K562 (cell line): ENCODE results near the gene MRPL19. TPM values are rescaled to one million over a fixed set of nuclear protein-coding genes. Genes with fewer than 3 reads are reported as not detected.
A peak's percentile ranks its signal among the peaks of the same experiment; 100 is the strongest.

ENCODE experiments used
- ATAC-seq: fragments of 200-7000 bp; cut with Tn5 transposase; 3 replicates; pipeline ENCODE4 v1.9.1; 2020; ENCODE audit warnings: moderate library complexity
- BruUV-seq: library from RNA; stranded (reverse); fragments of 400-500 nt; replicated peaks from 2 replicates; lab custom pipeline; 2021; lab: Mats Ljungman, UMichigan
- CTCF ChIA-PET: fragments of 300-600 bp; formaldehyde crosslinking; extraction: SDS; loops from one replicate; lab custom pipeline; 2021; ENCODE audit warnings: low intra/inter-chr PET ratio; lab: Yijun Ruan, JAX
- POLR2A ChIA-PET: fragments of 300-600, 350-650 bp; sonication (Branson Sonifier 250); formaldehyde crosslinking; extraction: SDS; loops from one replicate; lab custom pipeline; 2021; ENCODE audit warnings: antibody characterized with exemption, inconsistent platforms; lab: Yijun Ruan, JAX
- DNase-seq, 4 experiments: peaks; one replicate each; pipeline versions ENCODE4 v3.0.0 to v3.0.0-alpha.2; 2011 to 2018; ENCODE audit warnings: low spot score in 3 of 4, mixed read lengths in 3 of 4; ENCODE audit errors: extremely low read depth in 1 of 4
- FAIRE-seq: peaks from 2 replicates; lab custom pipeline; 2011; peaks lifted over from hg19 to GRCh38; lab: Jason Lieb, UNC
- H2AFZ ChIP-seq: 2 replicates; pipeline ENCODE4 v1.6.0; 2011; ENCODE audit warnings: low read depth, low read length, control low read depth, inconsistent platforms
- H3K27ac ChIP-seq: fragments of 200-600 bp; 3 replicates; pipeline ENCODE4 v1.8.0; 2011; ENCODE audit warnings: low read depth, mild to moderate bottlenecking, control low read depth, inconsistent platforms, low read length, moderate library complexity, mixed read lengths; ENCODE audit errors: extremely low read depth
- H3K27me3 ChIP-seq, 2 experiments: fragments of 300-600 bp in 1 of 2; 2 replicates in 1 of 2; 3 replicates in 1 of 2; pipeline versions ENCODE4 v1.6.0 to v1.8.0; 2011; ENCODE audit warnings: inconsistent platforms in 2 of 2, low read length in 2 of 2, mild to moderate bottlenecking in 1 of 2, mixed read lengths in 1 of 2, moderate library complexity in 1 of 2; ENCODE audit not compliant: control insufficient read depth in 2 of 2, insufficient read depth in 2 of 2
- H3K36me3 ChIP-seq: fragments of 300-600 bp; 3 replicates; pipeline ENCODE4 v1.8.0; 2011; ENCODE audit warnings: mild to moderate bottlenecking, low read length, inconsistent platforms; ENCODE audit not compliant: control insufficient read depth, insufficient read depth
- H3K4me1 ChIP-seq, 2 experiments: fragments of 200-600 bp in 1 of 2; replicated peaks in 1 of 2; 2 replicates in 1 of 2; 3 replicates in 1 of 2; pipeline versions ENCODE4 v1.5.1 to v1.8.0; 2011; ENCODE audit warnings: inconsistent platforms in 2 of 2, low read length in 2 of 2, mild to moderate bottlenecking in 1 of 2, mixed read lengths in 1 of 2, moderate library complexity in 1 of 2; ENCODE audit not compliant: control insufficient read depth in 2 of 2, insufficient read depth in 2 of 2
- H3K4me2 ChIP-seq: 2 replicates; pipeline ENCODE4 v1.6.1; 2011; ENCODE audit warnings: low read length, control low read depth, inconsistent platforms, mixed read lengths; ENCODE audit not compliant: insufficient read depth
- H3K4me3 ChIP-seq: fragments of 200-600 bp; sonication (generic), shearing (Covaris generic); 2 replicates; pipeline ENCODE4 v1.5.1; 2016; ENCODE audit warnings: control low read depth, inconsistent platforms
- H3K79me2 ChIP-seq: fragments of 200-600 bp; 3 replicates; pipeline ENCODE4 v1.8.0; 2011; ENCODE audit warnings: low read length, inconsistent platforms; ENCODE audit not compliant: control insufficient read depth, insufficient read depth
- H3K9ac ChIP-seq, 2 experiments: 2 replicates each; pipeline versions ENCODE4 v1.6.0 to v1.6.1; 2011; ENCODE audit warnings: low read depth in 2 of 2, low read length in 2 of 2, control low read depth in 1 of 2, inconsistent platforms in 1 of 2, mild to moderate bottlenecking in 1 of 2, mixed read lengths in 1 of 2; ENCODE audit not compliant: insufficient read depth in 1 of 2
- H3K9me1 ChIP-seq: one replicate; pipeline ENCODE4 v1.6.0; 2011; ENCODE audit warnings: inconsistent platforms, mild to moderate bottlenecking, low read length, moderate library complexity; ENCODE audit not compliant: control insufficient read depth, insufficient read depth
- H3K9me3 ChIP-seq: replicated peaks from 2 replicates; pipeline ENCODE4 v1.5.1; 2011; ENCODE audit warnings: low read depth, low read length, inconsistent platforms; ENCODE audit not compliant: control insufficient read depth, insufficient read depth
- H4K20me1 ChIP-seq: replicated peaks from 2 replicates; pipeline ENCODE4 v1.6.1; 2011; ENCODE audit warnings: low read length, inconsistent platforms, mixed read lengths; ENCODE audit not compliant: control insufficient read depth, insufficient read depth
- HLTF ChIP-seq: fragments of 450-650 bp; IDR thresholded peaks from 2 replicates; pipeline ENCODE4 v1.6.1; 2016
- HMG20B ChIP-seq: fragments of 250-450 bp; sonication (Bioruptor Pico); IDR thresholded peaks from 2 replicates; pipeline ENCODE4 v1.5.0; 2021; ENCODE audit warnings: mild to moderate bottlenecking
- MAFG ChIP-seq: fragments of 450-650 bp; conservative IDR thresholded peaks from 2 replicates; pipeline ENCODE4 v1.6.1; 2016; ENCODE audit warnings: missing genetic modification characterization, missing compliant biosample characterization
- SMARCE1 ChIP-seq: fragments of 450-650 bp; IDR thresholded peaks from 2 replicates; pipeline ENCODE4 v1.7.1; 2016; ENCODE audit warnings: mild to moderate bottlenecking
- ZNF445 ChIP-seq: fragments of 250-450 bp; sonication (Bioruptor Pico); IDR thresholded peaks from 2 replicates; pipeline ENCODE4 v1.4.0; 2020; ENCODE audit warnings: low read depth, mild to moderate bottlenecking, moderate library complexity
- WGBS: fragments of 100-300 bp; shearing (Covaris generic); methylation state at CpG from one replicate; pipeline ENCODE4 v1.1.6; 2016; ENCODE audit warnings: low coverage, mixed read lengths; ENCODE audit not compliant: insufficient coverage; ENCODE audit errors: missing lambda C conversion rate; 5-methylcytosine and 5-hydroxymethylcytosine counted together
- in situ Hi-C: fragments of 300-500 bp; cut with MboI; formaldehyde crosslinking; loops from 4 replicates; pipeline ENCODE4 v1.15.0; 2018; ENCODE audit warnings: inconsistent platforms, mixed read lengths
- intact Hi-C: fragments of 100-400 bp; cut with micrococcal nuclease; formaldehyde crosslinking; loops from 2 replicates; pipeline ENCODE4 v1.14.2; 2022
- polyA plus RNA-seq, 8 experiments: library from polyadenylated mRNA; depleted of rRNA in 4 of 8; stranded (reverse) in 5 of 8; unstranded in 3 of 8; fragments of >200 nt; fragmentation: Nextera tagmentation in 2 of 8; fragmentation: Illumina TruSeq in 1 of 8; extraction: Ambion mirVana in 2 of 8; extraction: Trizol in 1 of 8; gene quantifications; 2 replicates each; pipeline versions ENCODE4 v1.2.1 to v1.2.3, GENCODE V29; 2011 to 2014; ENCODE audit warnings: inconsistent platforms in 1 of 8, missing spikeins in 1 of 8
- total RNA-seq, 7 experiments: library from RNA; depleted of rRNA in 6 of 7; stranded (reverse); fragments of >200 nt in 6 of 7; fragmentation: Illumina TruSeq in 2 of 7; extraction: Trizol in 2 of 7; gene quantifications; 2 replicates each; pipeline versions ENCODE4 v1.2.1 to v1.2.3, GENCODE V29; 2011 to 2021; ENCODE audit warnings: low replicate concordance in 1 of 7
- TF ChIP-seq, protein P1 (sequence below): sonication (generic); formaldehyde crosslinking; IDR thresholded peaks from 2 replicates; pipeline ENCODE4 v1.8.0; 2022; ENCODE audit warnings: mild to moderate bottlenecking, missing genetic modification reagents
- TF ChIP-seq, protein P2 (sequence below): fragments of 450-650 bp; IDR thresholded peaks from 2 replicates; pipeline ENCODE4 v1.6.1; 2018; ENCODE audit warnings: mild to moderate bottlenecking, low read depth; ENCODE audit not compliant: partially characterized antibody
- TF ChIP-seq, protein P3 (sequence below): fragments of 250-450 bp; sonication (Bioruptor Pico); IDR thresholded peaks from 2 replicates; pipeline ENCODE4 v1.4.0; 2020; ENCODE audit warnings: borderline replicate concordance

Gene MRPL19
- total and polyA plus RNA-seq, 9 of the 15 experiments (the other 6 are each of a cell fraction or from before 2014, with no cell fraction given), result 9.7 to 65.9 (median 56.1) TPM

DNA sequence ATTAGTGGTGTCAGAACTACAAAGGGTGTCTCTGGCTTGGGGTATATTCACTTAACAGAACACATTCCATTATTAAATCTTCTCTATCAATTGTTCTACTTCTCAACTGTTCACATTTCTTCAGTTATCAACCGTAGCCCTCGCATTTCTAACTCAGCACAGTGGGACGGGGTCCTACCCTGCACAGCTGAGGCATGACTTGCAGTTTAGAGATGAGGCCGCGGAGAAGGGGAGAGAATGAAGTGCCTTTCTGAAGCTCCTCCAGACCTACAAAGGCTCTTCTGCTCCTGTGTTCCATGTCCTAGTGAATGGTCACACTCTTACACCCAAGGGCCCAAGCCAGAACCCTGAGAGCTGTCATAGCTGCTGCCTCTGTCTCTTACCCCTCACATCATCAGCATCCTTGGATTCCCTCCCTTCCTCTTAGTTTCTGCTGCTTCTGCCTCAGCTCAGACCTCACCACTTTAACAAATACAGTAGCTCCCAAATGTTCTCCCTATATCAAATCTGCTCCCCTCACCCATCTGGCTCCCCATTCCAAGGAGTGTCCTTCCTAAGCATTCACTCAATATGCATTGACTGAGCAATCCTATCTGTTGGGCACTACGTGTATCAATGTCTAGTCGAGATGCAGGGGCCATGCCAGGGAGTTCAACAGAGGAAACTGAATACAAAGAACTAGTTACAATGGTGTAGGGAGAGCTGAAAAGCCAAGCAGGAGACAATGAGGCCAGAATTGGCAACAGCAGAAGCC is 34.3 kb upstream of the MRPL19 start:
- ChIA-PET CTCF (no interaction called here), POLR2A (no interaction called here)
- Histone ChIP-seq H4K20me1 (no peaks in the 10 kb centered on the region; the same call in none of the 2 replicates), H3K9me3 (no peaks in the 10 kb centered on the region), H3K36me3 (no peaks in the 10 kb centered on the region), H3K9me1 (no peaks in the 10 kb centered on the region), H3K27ac (no peak overlapping the region), H3K4me3 (no peak overlapping the region), H2AFZ (no peak overlapping the region), H3K4me2 (no peak overlapping the region), H3K27me3 (peaks cover 0 to 13% of the 10 kb centered on the region in 2 experiments; a peak in 3 of 5 replicates), H3K79me2 (no peaks in the 10 kb centered on the region), H3K4me1 (peaks cover 0 to 3% of the 10 kb centered on the region in 2 experiments; a peak in 2 of 5 replicates), H3K9ac (no peak overlapping the region)
- ATAC-seq (no peak), FAIRE-seq (no peak), DNase-seq (no peak)
- BruUV-seq, result no TSS peak
- TF ChIP-seq MAFG (tag), result 0 out of 2 replicates have a peak, but pooled peaks have one; percentile 13
- TF ChIP-seq HMG20B (CRISPR knock-in tag), result no peak
- in situ Hi-C loops, result loop anchor here (10.0 to 25.0 kb wide), 3 partner anchors 550 to 900 kb away; no protein-coding TSS in a partner anchor
- intact Hi-C loops, result no loop called here
- 0% methylated on average over 7 of the region's 7 CpGs for whole genome bisulfite sequencing

DNA sequence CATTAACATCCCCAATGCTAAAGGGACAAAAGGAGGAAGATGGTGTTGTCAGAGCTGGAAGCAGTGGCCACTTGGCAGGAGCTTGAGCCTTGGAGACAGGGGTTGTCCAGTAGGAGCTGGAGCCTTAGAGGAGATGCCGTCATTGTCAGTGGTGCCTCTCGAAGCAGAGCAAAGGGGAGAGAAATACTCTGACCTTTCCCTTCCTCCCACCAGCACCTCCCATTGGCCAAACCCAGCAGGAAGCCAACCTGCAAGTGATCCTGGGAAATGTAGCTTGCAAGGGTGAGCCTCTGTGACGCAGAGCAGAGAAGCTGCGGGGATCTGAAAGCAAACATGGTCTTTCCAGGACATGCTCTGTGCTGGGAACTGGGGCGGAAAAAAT is 33.7 kb upstream of the MRPL19 start:
- no peak overlapping the region for H3K4me3 ChIP-seq
- intact Hi-C loops (no loop called here), in situ Hi-C loops (loop anchor here (10.0 to 25.0 kb wide), 3 partner anchors 551 to 901 kb away; no protein-coding TSS in a partner anchor)
- H3K27ac ChIP-seq, result no peak overlapping the region
- no peaks in the 10 kb centered on the region; the same call in none of the 2 replicates for H4K20me1 ChIP-seq
- no peak for TF ChIP-seq ZNF445 (CRISPR knock-in tag)
- TF ChIP-seq, protein P1, sequence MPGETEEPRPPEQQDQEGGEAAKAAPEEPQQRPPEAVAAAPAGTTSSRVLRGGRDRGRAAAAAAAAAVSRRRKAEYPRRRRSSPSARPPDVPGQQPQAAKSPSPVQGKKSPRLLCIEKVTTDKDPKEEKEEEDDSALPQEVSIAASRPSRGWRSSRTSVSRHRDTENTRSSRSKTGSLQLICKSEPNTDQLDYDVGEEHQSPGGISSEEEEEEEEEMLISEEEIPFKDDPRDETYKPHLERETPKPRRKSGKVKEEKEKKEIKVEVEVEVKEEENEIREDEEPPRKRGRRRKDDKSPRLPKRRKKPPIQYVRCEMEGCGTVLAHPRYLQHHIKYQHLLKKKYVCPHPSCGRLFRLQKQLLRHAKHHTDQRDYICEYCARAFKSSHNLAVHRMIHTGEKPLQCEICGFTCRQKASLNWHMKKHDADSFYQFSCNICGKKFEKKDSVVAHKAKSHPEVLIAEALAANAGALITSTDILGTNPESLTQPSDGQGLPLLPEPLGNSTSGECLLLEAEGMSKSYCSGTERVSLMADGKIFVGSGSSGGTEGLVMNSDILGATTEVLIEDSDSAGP (CRISPR knock-in tag), result no peak
- no peak for TF ChIP-seq SMARCE1
- no peak for TF ChIP-seq HLTF
- TF ChIP-seq, protein P2, sequence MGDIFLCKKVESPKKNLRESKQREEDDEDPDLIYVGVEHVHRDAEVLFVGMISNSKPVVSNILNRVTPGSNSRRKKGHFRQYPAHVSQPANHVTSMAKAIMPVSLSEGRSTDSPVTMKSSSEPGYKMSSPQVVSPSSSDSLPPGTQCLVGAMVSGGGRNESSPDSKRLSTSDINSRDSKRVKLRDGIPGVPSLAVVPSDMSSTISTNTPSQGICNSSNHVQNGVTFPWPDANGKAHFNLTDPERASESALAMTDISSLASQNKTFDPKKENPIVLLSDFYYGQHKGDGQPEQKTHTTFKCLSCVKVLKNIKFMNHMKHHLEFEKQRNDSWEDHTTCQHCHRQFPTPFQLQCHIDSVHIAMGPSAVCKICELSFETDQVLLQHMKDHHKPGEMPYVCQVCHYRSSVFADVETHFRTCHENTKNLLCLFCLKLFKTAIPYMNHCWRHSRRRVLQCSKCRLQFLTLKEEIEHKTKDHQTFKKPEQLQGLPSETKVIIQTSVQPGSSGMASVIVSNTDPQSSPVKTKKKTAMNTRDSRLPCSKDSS, result no peak
- TF ChIP-seq, protein P3, sequence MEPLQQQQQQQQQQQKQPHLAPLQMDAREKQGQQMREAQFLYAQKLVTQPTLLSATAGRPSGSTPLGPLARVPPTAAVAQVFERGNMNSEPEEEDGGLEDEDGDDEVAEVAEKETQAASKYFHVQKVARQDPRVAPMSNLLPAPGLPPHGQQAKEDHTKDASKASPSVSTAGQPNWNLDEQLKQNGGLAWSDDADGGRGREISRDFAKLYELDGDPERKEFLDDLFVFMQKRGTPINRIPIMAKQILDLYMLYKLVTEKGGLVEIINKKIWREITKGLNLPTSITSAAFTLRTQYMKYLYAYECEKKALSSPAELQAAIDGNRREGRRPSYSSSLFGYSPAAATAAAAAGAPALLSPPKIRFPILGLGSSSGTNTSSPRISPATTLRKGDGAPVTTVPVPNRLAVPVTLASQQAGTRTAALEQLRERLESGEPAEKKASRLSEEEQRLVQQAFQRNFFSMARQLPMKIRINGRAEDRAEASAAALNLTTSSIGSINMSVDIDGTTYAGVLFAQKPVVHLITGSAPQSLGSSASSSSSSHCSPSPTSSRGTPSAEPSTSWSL (CRISPR knock-in tag), result no peak
- FAIRE-seq, result no peak
- no peaks in the 10 kb centered on the region for H3K79me2 ChIP-seq
- no peaks in the 10 kb centered on the region for H3K9me3 ChIP-seq
- no peaks in the 10 kb centered on the region for H3K9me1 ChIP-seq
- peaks cover 0 to 3% of the 10 kb centered on the region in 2 experiments; a peak in 2 of 5 replicates for H3K4me1 ChIP-seq
- no TSS peak for BruUV-seq
- H2AFZ ChIP-seq, result no peak overlapping the region
- CTCF ChIA-PET, result no interaction called here
- 2% methylated on average over 5 of the region's 5 CpGs for WGBS
- ATAC-seq, result no peak
- no peaks in the 10 kb centered on the region for H3K36me3 ChIP-seq
- H3K4me2 ChIP-seq, result no peak overlapping the region
- POLR2A ChIA-PET, result no interaction called here
- H3K27me3 ChIP-seq, result peaks cover 0 to 8% of the 10 kb centered on the region in 2 experiments; a peak in 3 of 5 replicates
- no peak overlapping the region for H3K9ac ChIP-seq
- no peak for DNase-seq
